HAP-1 (cell line): ENCODE measurements around the gene STAG1.
"Not testable (repeated sequence)": the region's sequence is repeated elsewhere in the genome, so short reads cannot be mapped to it uniquely, and the experiment has no call there.

Source experiments
- DNase-seq, 2 experiments: peaks; one replicate each; pipeline ENCODE4 v3.0.0-alpha.2; 2016 to 2020; ENCODE audit warnings: low spot score in 2 of 2
- H3K27me3 ChIP-seq: fragments of 250-450 bp; sonication (Bioruptor Pico); 2 replicates; pipeline ENCODE4 v1.5.1; 2020; ENCODE audit warnings: low read depth, mild to moderate bottlenecking, moderate library complexity
- H3K36me3 ChIP-seq: fragments of 250-450 bp; sonication (Bioruptor Pico); replicated peaks from 2 replicates; pipeline ENCODE4 v1.5.1; 2020; ENCODE audit warnings: mild to moderate bottlenecking
- H3K4me1 ChIP-seq: fragments of 250-450 bp; sonication (Bioruptor Pico); 2 replicates; pipeline ENCODE4 v1.5.1; 2020; ENCODE audit warnings: mild to moderate bottlenecking
- H3K4me3 ChIP-seq: fragments of 250-450 bp; sonication (Bioruptor Pico); 2 replicates; pipeline ENCODE4 v1.5.1; 2020; ENCODE audit warnings: mild to moderate bottlenecking, moderate library complexity
- H3K9me3 ChIP-seq: fragments of 250-450 bp; sonication (Bioruptor Pico); 2 replicates; pipeline ENCODE4 v1.5.1; 2020; ENCODE audit warnings: mild to moderate bottlenecking, moderate library complexity
- in situ Hi-C: fragments of 300-500 bp; cut with MboI; formaldehyde crosslinking; loops from 3 replicates; pipeline ENCODE4 v1.14.3; 2020; ENCODE audit warnings: low sequenced_read_pairs, inconsistent platforms, mixed read lengths

STAG1 gene

DNA sequence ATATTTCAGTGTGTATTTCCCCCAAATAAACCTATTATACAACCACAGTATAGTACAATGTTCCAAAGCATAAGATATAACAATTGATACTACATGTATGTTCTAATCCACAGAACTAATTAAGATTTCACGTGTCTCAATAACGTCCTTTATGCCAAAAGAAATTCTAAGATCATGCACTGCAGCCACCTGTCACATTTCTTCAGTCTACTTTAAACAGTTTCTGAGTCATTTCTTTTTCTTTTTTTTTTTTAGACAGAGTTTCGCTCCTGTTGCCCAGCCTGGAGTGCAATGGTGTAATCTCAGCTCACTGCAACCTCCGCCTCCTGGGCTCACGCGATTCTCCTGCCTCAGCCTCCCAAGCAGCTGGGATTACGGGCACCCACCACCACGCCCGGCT lies 190.2 kb downstream of the STAG1 start:
- Histone ChIP-seq H3K9me3 (no peaks in the 10 kb centered on the region), H3K4me1 (peaks cover 21% of the 10 kb centered on the region), H3K4me3 (no peak overlapping the region), H3K36me3 (no peaks in the 10 kb centered on the region), H3K27me3 (no peaks in the 10 kb centered on the region)
- DNase-seq = no peak
- in situ Hi-C loops = no loop called here

DNA sequence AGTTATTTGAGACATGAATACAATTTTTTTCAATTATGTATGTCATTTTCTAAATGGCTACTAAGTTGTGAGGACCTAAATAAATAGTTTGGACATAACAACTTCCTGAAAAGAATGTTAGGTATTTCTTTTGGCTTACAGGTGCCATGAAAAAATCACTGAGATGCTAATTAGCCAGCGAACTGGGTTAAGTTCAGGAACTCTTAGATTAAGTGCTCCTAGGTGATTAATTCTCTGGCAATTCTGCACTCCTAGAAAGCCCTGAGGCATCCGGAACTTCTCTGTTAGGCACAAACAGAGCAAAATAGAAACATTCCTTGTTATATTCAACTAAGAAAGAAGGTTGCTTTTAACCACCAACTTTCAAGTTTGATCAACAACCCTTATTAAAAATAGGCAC lies 192.3 kb downstream of the STAG1 start:
- no peak overlapping the region for H3K4me3 ChIP-seq
- no peaks in the 10 kb centered on the region for H3K9me3 ChIP-seq
- peaks cover 22% of the 10 kb centered on the region for H3K4me1 ChIP-seq
- in situ Hi-C loops = no loop called here
- H3K27me3 ChIP-seq = no peaks in the 10 kb centered on the region
- no peaks in the 10 kb centered on the region for H3K36me3 ChIP-seq
- peak; percentile 20 to 29 for DNase-seq

DNA sequence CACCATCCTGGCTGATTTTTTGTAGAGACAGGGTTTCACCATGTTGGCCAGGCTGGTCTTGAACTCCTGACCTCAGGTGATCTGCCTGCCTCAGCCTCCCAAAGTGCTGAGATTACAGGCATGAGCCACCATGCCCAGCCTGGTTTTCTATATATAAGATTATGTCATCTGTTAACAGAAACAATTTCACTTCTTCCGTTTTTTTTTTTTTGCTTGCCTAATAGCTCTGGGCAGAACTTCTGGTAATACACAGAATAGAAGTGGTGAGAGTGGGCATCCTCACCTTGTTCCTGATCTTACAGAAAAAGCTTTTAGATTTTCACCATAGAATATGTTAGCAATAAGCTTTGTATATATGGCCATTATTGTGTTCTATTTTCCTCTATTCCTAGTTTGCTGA lies 202.7 kb downstream of the STAG1 start:
- DNase-seq, H3K4me3 ChIP-seq: not testable (repeated sequence)
- in situ Hi-C loops = loop anchor here (25.0 kb wide), 1 partner anchor 463 kb away; no protein-coding TSS in a partner anchor

DNA sequence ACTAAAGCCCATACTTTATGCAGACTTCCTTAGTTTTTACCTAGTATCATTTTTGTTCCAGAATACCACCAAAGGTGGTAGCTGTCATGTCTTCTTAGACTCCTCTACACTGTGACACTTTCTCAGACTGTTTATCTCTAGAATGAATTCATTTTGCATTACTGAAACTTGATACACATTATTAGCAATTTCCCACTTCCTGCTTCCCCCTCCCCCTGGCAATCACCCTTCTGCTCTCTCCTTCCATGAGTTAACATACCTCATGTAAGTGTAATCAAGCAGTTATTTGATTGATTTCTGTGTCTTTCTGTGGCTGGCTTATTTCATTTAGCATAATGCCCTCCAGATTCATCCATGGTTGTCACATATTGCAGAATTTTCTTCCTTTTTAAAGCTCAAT lies 204.9 kb downstream of the STAG1 start:
- DNase-seq = no peak
- no peaks in the 10 kb centered on the region for H3K27me3 ChIP-seq
- in situ Hi-C loops = loop anchor here (25.0 kb wide), 1 partner anchor 465 kb away; no protein-coding TSS in a partner anchor
- H3K4me1 ChIP-seq = peaks cover under 1% of the 10 kb centered on the region
- no peaks in the 10 kb centered on the region for H3K9me3 ChIP-seq
- H3K36me3 ChIP-seq = no peaks in the 10 kb centered on the region
- no peak overlapping the region for H3K4me3 ChIP-seq

More for the DNA sequence above, 202.7 kb downstream of the STAG1 start:
- H3K27me3 ChIP-seq, H3K36me3 ChIP-seq, H3K9me3 ChIP-seq: not testable (repeated sequence)
- peaks cover 19% of the 10 kb centered on the region for H3K4me1 ChIP-seq

DNA sequence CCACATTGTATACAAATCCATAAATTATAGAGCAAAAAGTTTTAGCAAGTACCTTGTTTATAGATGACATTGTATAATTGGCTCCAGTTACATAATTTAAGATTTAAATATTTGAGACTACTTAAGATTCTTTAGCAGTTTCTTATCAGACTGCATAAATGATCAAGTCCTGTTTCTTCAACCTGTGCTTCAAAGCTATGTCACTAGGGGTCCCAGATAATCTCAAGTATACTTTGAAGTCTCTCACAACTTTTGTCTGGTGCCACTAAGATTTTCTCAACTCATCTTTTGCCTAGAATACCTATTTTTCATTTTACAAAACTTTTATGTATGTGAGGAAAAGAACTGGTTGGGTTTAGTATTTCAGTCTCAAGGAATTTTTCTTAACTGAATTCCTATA lies 205.5 kb downstream of the STAG1 start:
- in situ Hi-C loops = loop anchor here (25.0 kb wide), 1 partner anchor 466 kb away; no protein-coding TSS in a partner anchor
- DNase-seq = no peak
- no peaks in the 10 kb centered on the region for H3K9me3 ChIP-seq
- no peaks in the 10 kb centered on the region for H3K36me3 ChIP-seq
- no peak overlapping the region for H3K4me3 ChIP-seq
- H3K4me1 ChIP-seq = no peaks in the 10 kb centered on the region
- H3K27me3 ChIP-seq = no peaks in the 10 kb centered on the region

DNA sequence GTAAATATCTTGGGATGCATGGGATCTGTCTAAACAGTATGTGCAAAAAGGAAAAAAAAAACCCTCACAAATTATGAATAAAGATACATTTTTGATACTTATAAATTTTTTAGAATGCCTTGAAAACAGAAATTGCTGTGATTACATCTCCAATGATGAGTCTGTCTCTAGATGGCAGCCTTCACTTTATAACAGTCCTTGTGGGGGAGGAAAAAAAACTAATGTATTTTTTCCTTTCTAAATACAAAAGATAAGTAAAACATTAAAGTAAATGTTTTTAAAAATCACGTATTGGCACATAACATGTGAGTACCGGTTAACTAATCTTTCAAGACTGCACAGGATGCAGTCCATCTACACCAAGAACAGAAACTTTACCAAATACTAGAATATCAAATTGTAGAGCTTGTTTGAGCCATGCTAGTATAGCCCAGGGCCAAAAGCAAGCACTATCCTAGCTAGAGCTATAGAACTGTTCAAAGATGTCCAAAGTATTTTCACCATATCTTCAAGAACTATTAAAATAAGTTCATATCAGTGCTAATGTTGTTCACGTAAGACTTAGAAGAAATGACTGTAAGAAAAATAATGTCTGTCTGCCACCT lies 206.4 kb downstream of the STAG1 start:
- in situ Hi-C loops = loop anchor here (25.0 kb wide), 1 partner anchor 467 kb away; no protein-coding TSS in a partner anchor
- no peaks in the 10 kb centered on the region for H3K36me3 ChIP-seq
- H3K4me1 ChIP-seq = no peaks in the 10 kb centered on the region
- H3K27me3 ChIP-seq = no peaks in the 10 kb centered on the region
- no peak overlapping the region for H3K4me3 ChIP-seq
- no peaks in the 10 kb centered on the region for H3K9me3 ChIP-seq
- no peak for DNase-seq

DNA sequence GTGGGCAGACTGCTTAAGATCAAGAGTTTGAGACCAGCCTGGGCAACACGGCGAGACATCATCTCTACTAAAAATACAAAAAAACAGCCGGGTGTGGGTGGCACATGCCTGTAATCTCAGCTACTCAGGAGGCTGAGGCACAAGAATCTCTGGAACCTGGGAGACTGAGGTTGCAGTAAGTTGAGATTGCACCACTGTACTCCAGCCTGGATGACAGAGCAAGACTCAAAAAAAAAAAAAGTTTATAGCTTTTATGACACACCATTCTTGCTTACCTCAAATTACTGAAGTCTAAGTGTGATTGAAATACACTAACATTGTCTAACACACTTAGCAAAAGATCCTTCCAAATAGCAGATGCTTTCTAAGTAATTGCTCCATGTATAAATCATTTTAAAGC lies 207.6 kb downstream of the STAG1 start:
- in situ Hi-C loops = loop anchor here (25.0 kb wide), 1 partner anchor 468 kb away; no protein-coding TSS in a partner anchor
- DNase-seq = no peak
- Histone ChIP-seq H3K4me1 (no peaks in the 10 kb centered on the region), H3K4me3 (no peak overlapping the region), H3K27me3 (no peaks in the 10 kb centered on the region), H3K36me3 (no peaks in the 10 kb centered on the region), H3K9me3 (no peaks in the 10 kb centered on the region)

DNA sequence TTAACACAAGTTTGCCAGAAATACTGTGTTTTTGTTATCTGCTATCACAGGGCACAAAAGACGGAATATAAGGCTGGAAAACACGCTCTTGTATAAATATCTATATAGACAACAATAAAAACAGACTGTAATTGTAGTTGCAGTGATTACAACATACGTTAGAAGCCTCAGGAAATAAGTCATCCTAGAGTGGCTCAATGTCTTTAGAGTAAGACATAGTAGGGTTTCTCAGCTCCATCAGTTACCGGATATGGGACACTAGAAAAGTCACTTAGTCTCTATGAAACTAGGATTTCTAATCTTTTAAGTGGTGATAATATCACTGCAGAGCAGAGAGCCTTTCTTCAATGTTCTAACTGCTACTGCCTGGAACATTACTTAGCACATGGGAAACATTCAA lies 208.8 kb downstream of the STAG1 start:
- no peak overlapping the region for H3K4me3 ChIP-seq
- in situ Hi-C loops = loop anchor here (25.0 kb wide), 1 partner anchor 469 kb away; no protein-coding TSS in a partner anchor
- DNase-seq = no peak
- H3K9me3 ChIP-seq = no peaks in the 10 kb centered on the region
- no peaks in the 10 kb centered on the region for H3K36me3 ChIP-seq
- H3K4me1 ChIP-seq = no peaks in the 10 kb centered on the region
- H3K27me3 ChIP-seq = no peaks in the 10 kb centered on the region

DNA sequence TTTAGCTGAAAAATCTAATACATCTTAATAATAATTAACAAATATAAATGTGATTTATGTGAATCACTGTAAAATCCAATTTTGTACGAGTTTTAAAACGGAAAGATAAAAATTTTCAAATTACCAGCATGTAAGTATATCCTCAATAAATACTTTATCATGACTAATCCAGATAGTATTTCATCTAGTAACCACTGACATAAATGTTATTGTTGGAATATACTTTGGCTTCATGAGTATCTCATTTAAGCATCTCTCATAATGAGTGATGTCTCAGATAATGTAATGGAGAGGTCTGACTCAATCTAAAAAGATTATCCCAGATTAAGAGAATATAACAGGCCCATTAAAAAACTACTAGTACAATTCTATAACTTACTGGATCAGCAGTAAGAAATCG lies 216.3 kb downstream of the STAG1 start:
- Histone ChIP-seq H3K4me3 (no peak overlapping the region), H3K27me3 (no peaks in the 10 kb centered on the region), H3K9me3 (no peaks in the 10 kb centered on the region), H3K36me3 (no peaks in the 10 kb centered on the region), H3K4me1 (no peaks in the 10 kb centered on the region)
- no peak for DNase-seq
- in situ Hi-C loops = loop anchor here (25.0 kb wide), 1 partner anchor 476 kb away; no protein-coding TSS in a partner anchor

DNA sequence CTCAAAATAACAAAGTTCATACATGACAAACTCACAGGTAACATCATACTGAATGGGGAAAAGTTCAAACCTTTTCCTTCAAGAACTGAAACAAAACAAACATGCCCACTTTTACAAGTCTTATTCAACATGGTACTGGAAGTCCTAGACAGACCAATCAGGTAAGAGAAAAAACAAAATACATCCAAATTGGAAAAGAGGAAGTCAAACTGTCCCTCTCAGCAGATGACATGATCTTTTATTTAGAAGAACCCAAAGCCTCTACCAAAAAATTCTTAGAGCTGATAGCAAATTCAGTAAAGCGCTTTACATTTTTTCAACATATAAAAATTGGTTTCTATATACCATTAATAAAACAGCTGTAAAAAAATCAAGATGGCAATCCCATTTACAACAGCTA lies 219.4 kb downstream of the STAG1 start:
- H3K9me3 ChIP-seq = no peaks in the 10 kb centered on the region
- H3K4me3 ChIP-seq = no peak overlapping the region
- H3K27me3 ChIP-seq = no peaks in the 10 kb centered on the region
- H3K4me1 ChIP-seq = no peaks in the 10 kb centered on the region
- in situ Hi-C loops = loop anchor here (25.0 kb wide), 1 partner anchor 480 kb away; no protein-coding TSS in a partner anchor
- H3K36me3 ChIP-seq = no peaks in the 10 kb centered on the region
- no peak for DNase-seq

DNA sequence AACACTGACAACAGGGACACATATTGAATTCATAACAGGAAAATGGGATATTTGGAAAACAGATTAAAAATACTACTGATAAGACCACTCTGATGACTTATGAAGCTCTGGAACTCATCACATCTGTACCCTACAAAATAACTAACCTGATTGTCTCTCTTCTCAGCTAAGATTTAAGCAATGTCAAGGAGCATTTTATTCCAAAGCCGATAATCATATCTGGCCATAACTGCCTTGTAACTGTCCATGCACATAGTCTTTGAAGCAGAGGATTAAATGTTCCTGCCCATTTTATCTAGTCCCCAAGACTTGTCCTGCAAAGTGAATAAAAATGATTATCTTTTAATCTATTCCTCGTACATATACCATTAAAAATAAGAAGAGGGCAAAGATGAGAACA lies 234.1 kb downstream of the STAG1 start:
- no peaks in the 10 kb centered on the region for H3K27me3 ChIP-seq
- H3K36me3 ChIP-seq = no peaks in the 10 kb centered on the region
- H3K9me3 ChIP-seq = no peaks in the 10 kb centered on the region
- peak in 1 of 2 experiments; percentile 38 for DNase-seq
- no peak overlapping the region for H3K4me3 ChIP-seq
- H3K4me1 ChIP-seq = peaks cover 40% of the 10 kb centered on the region
- in situ Hi-C loops = no loop called here

DNA sequence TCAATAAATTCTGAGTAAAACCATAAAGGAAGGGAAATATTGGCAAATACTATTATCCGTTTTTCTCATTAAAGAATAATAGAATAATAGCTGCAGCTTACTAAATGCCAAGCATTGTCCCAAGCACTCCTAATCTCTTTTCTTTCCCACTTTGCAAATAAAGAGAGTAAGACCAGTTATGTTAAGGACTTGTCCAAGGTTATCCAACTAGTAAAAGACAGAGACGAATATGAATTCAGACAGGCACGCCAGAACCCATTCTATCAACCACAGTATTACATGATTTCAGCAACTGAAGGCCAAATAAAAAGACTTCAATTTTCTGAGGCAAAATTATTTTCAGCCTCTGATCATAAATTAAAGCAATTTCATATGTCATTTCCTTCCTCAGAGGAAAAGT lies 235.5 kb downstream of the STAG1 start:
- no peaks in the 10 kb centered on the region for H3K9me3 ChIP-seq
- DNase-seq = peak; percentile 23 to 88
- in situ Hi-C loops = no loop called here
- no peaks in the 10 kb centered on the region for H3K27me3 ChIP-seq
- no peaks in the 10 kb centered on the region for H3K36me3 ChIP-seq
- H3K4me1 ChIP-seq = peaks cover 40% of the 10 kb centered on the region
- no peak overlapping the region for H3K4me3 ChIP-seq

DNA sequence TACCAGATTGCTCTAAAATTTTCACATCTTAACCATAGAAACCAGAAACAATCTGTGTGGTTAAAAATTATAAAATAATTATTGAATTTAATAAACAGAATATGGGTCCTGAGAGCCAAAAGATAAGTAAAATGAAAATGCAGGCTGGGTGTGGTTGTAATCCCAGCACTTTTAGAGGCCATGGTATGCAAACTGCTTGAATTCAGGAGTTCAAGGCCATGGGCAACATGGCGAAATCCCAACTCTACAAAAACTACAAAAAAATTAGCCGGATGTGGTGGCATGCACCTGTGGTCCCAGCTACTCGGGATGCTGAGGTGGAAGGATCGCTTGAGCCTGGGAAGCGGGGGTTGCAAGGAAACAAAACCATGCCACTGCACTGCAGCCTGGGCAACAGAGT lies 236.1 kb downstream of the STAG1 start:
- Histone ChIP-seq H3K36me3 (no peaks in the 10 kb centered on the region), H3K27me3 (no peaks in the 10 kb centered on the region), H3K4me3 (no peak overlapping the region), H3K4me1 (peaks cover 40% of the 10 kb centered on the region), H3K9me3 (no peaks in the 10 kb centered on the region)
- in situ Hi-C loops = no loop called here
- DNase-seq = peak in 1 of 2 experiments; percentile 43

DNA sequence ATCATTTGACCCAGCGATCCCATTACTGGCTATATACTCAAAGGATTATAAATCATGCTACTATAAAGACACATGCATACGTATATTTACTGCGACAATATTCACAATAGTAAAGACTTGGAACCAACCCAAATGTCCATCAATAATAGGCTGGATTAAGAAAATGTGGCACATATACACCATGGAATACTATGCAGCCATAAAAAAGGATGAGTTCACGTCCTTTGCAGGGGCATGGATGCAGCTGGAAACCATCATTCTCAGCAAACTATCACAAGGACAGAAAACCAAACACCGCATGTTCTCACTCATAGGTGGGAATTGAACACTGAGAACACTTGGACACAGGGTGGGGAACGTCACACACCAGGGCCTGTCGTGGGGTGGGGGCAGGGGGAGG lies 237.6 kb downstream of the STAG1 start:
- DNase-seq, in situ Hi-C loops, H3K9me3 ChIP-seq, H3K27me3 ChIP-seq, H3K4me3 ChIP-seq, H3K36me3 ChIP-seq: not testable (repeated sequence)
- H3K4me1 ChIP-seq = peaks cover 36% of the 10 kb centered on the region

DNA sequence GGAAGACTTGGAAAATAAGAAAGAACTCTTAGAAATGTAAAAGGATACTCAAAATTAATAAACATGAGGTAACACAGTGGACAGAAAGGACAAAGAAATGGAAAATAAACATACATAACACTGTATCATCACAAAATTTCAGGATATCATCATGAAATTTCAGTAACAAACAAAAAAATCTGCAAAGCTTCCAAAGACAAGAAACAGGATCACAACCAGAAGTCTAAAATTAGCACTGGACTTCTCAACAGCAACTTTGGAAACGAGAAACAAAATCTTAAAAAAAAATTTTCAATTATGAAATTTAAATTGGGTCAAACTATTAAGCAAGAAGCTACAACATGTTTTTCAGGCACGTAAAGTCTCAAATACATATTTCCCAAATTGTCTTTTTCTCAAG lies 238.8 kb downstream of the STAG1 start:
- Histone ChIP-seq H3K27me3 (no peaks in the 10 kb centered on the region), H3K36me3 (no peaks in the 10 kb centered on the region), H3K4me1 (peaks cover 24% of the 10 kb centered on the region), H3K9me3 (no peaks in the 10 kb centered on the region), H3K4me3 (no peak overlapping the region)
- no peak for DNase-seq
- in situ Hi-C loops = no loop called here
